Measurements from ENCODE around the gene PRSS1. TPM values are rescaled to one million over a fixed set of nuclear protein-coding genes. Genes with fewer than 3 reads are reported as not detected.
A peak's percentile ranks its signal among the peaks of the same experiment; 100 is the strongest.

PRSS1 gene
- total and polyA plus RNA-seq, 8 donors, result 10.0 to 233 (median 61.0) TPM; not detected in 3

- WGBS, 5 donors, result 76 to 100% (median 100%) methylated on average over 1 of the region's 1 CpG
- H3K27ac ChIP-seq, result no peak overlapping the region
- peaks cover 7 to 11% (median 10%) of the 10 kb centered on the region in 4 donors for H3K4me1 ChIP-seq
- H3K36me3 ChIP-seq, result no peaks in the 10 kb centered on the region
- no peaks in the 10 kb centered on the region for H3K9me3 ChIP-seq
- no peak overlapping the region for H3K4me3 ChIP-seq
- DNase-seq, result no peak
- peaks cover 8 to 57% (median 17%) of the 10 kb centered on the region in 3 donors for H3K27me3 ChIP-seq
- intact Hi-C loops (cut with DNase I; ENCODE audit: low total_unique reads), result no loop called here
- no peak for TF ChIP-seq CTCF (IDR thresholded peaks at IDR 0.05)
- TF ChIP-seq POLR2A (IDR thresholded peaks at IDR 0.05), result no peak
- no peak for TF ChIP-seq EP300 (IDR thresholded peaks at IDR 0.05)
- TF ChIP-seq POLR2AphosphoS5 (IDR thresholded peaks at IDR 0.05), result no peak
These were observed 42.9 kb downstream of the PRSS1 start for GRCh38 chr7:142792129-142792528.

GRCh38 chr7:142792593-142792992, 43.3 kb downstream of the PRSS1 start:
- Histone ChIP-seq H3K9me3 (no peaks in the 10 kb centered on the region), H3K27me3 (peaks cover 8 to 57% (median 21%) of the 10 kb centered on the region in 3 donors), H3K4me3 (no peak overlapping the region), H3K4me1 (peaks cover 12 to 16% (median 14%) of the 10 kb centered on the region in 4 donors), H3K36me3 (no peaks in the 10 kb centered on the region), H3K27ac (no peak overlapping the region)
- no peak for DNase-seq
- TF ChIP-seq EP300 (IDR thresholded peaks at IDR 0.05), result no peak
- no peak for TF ChIP-seq POLR2A (IDR thresholded peaks at IDR 0.05)
- no peak for TF ChIP-seq CTCF (IDR thresholded peaks at IDR 0.05)
- TF ChIP-seq POLR2AphosphoS5 (IDR thresholded peaks at IDR 0.05), result no peak
- WGBS, 5 donors, result 83 to 100% (median 89%) methylated on average over 1 to 2 of the region's 2 CpGs
- intact Hi-C loops (cut with DNase I; ENCODE audit: low total_unique reads), result no loop called here

- 68 to 79% (median 76%) methylated on average over 5 of the region's 5 CpGs for WGBS, 5 donors
- H3K27me3 ChIP-seq, result peaks cover 8 to 59% (median 27%) of the 10 kb centered on the region in 3 donors
These were observed 43.9 kb downstream of the PRSS1 start for GRCh38 chr7:142793156-142793555.

GRCh38 chr7:142795339-142795863, 46.1 kb downstream of the PRSS1 start:
- no peaks in the 10 kb centered on the region for H3K9me3 ChIP-seq
- no peak for DNase-seq

More at GRCh38 chr7:142793156-142793555, 43.9 kb downstream of the PRSS1 start:
- no peak for DNase-seq
- H3K9me3 ChIP-seq, result no peaks in the 10 kb centered on the region
- TF ChIP-seq POLR2AphosphoS5 (IDR thresholded peaks at IDR 0.05) (no peak), EP300 (IDR thresholded peaks at IDR 0.05) (no peak), POLR2A (IDR thresholded peaks at IDR 0.05) (no peak), CTCF (IDR thresholded peaks at IDR 0.05) (no peak)
- intact Hi-C loops (cut with DNase I; ENCODE audit: low total_unique reads), result no loop called here
- no peak overlapping the region for H3K27ac ChIP-seq
- no peaks in the 10 kb centered on the region for H3K36me3 ChIP-seq
- H3K4me1 ChIP-seq, result peaks cover 17 to 21% (median 20%) of the 10 kb centered on the region in 4 donors
- no peak overlapping the region for H3K4me3 ChIP-seq

More at GRCh38 chr7:142795339-142795863, 46.1 kb downstream of the PRSS1 start:
- intact Hi-C loops (cut with DNase I; ENCODE audit: low total_unique reads), result no loop called here
- Histone ChIP-seq H3K27ac (peak overlapping the region in 1 of 5 donors; percentile 77), H3K36me3 (no peaks in the 10 kb centered on the region), H3K27me3 (peaks cover 8 to 80% (median 28%) of the 10 kb centered on the region in 3 donors), H3K4me1 (peaks cover 17 to 21% (median 20%) of the 10 kb centered on the region in 4 donors), H3K4me3 (no peak overlapping the region)
- WGBS, 5 donors, result 39 to 50% (median 44%) methylated on average over 5 of the region's 5 CpGs
- TF ChIP-seq POLR2AphosphoS5 (IDR thresholded peaks at IDR 0.05) (no peak), EP300 (IDR thresholded peaks at IDR 0.05) (no peak), CTCF (IDR thresholded peaks at IDR 0.05) (no peak), POLR2A (IDR thresholded peaks at IDR 0.05) (no peak)
